Suprapubic skin (tissue), 4 donors: ENCODE results near the gene ARHGAP31.

Source experiments
- CTCF ChIP-seq, 2 donors: fragments of 200-600 bp in 1 of 2; fragments of 450-650 bp in 1 of 2; sonication (generic) in 1 of 2; IDR thresholded peaks; one replicate each; pipeline ENCODE4 v1.5.1; 2016 to 2019; ENCODE audit warnings: antibody characterized with exemption in 2 of 2, mild to moderate bottlenecking in 1 of 2, moderate library complexity in 1 of 2
- POLR2A ChIP-seq, 2 donors: fragments of 450-650 bp; IDR thresholded peaks; one replicate each; pipeline ENCODE4 v1.6.1; 2017; ENCODE audit warnings: antibody characterized with exemption in 2 of 2, mild to moderate bottlenecking in 2 of 2, moderate library complexity in 2 of 2
- POLR2AphosphoS5 ChIP-seq, 3 donors: sonication (generic); formaldehyde crosslinking; IDR thresholded peaks; one replicate each; pipeline ENCODE4 v1.6.1; 2017; ENCODE audit warnings: antibody characterized with exemption in 3 of 3

DNA sequence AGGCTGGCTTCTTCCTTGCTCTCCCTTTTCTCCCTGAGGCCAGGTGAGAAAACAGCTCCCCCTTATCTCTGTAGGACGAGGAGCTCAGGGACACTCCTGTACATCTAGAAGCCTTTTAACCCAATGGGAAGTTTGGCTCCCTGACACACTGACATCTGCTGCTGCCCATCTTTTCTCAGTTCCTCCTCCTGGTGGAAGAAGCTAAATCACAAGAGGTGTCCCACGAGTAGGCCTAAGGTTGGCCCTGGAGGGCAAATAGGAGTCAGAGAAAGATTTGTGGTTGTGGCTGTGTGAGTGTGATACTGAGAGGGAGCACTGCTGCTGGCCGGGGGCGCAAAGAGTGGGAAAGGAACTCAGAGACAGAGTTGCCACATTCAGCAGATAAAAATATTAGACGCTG is 49.5 kb downstream of the ARHGAP31 start:
- TF ChIP-seq CTCF (IDR thresholded peaks at IDR 0.05) (no peak), POLR2AphosphoS5 (IDR thresholded peaks at IDR 0.05) (no peak), POLR2A (IDR thresholded peaks at IDR 0.05) (no peak)
